HepG2 (cell line): ENCODE data around the gene PNPLA8. TPM values are rescaled to one million over a fixed set of nuclear protein-coding genes. Genes with fewer than 3 reads are reported as not detected.

Experiments used
- AGO1 ChIP-seq: fragments of 200-400 bp; formaldehyde crosslinking; IDR thresholded peaks from 2 replicates; pipeline ENCODE4 v1.6.1; 2017; ENCODE audit warnings: mild to moderate bottlenecking, low read depth, low read length, moderate library complexity; ENCODE audit not compliant: poor library complexity, severe bottlenecking
- AGO2 ChIP-seq: fragments of 200-400 bp; formaldehyde crosslinking; optimal IDR thresholded peaks from 2 replicates; pipeline ENCODE3; 2017; ENCODE audit warnings: mild to moderate bottlenecking, low read depth, low read length, moderate library complexity
- BCLAF1 ChIP-seq: fragments of 450-650 bp; IDR thresholded peaks from 2 replicates; pipeline ENCODE4 v1.6.1; 2017; ENCODE audit warnings: mild to moderate bottlenecking
- CBX1 ChIP-seq: IDR thresholded peaks from one replicate; pipeline ENCODE4 v1.6.1; 2016; ENCODE audit warnings: antibody characterized with exemption, low read depth
- CHD2 ChIP-seq: IDR thresholded peaks from 2 replicates; pipeline ENCODE4 v1.6.1; 2011; ENCODE audit warnings: low read depth, low read length, improper control_type of control experiment
- HMGXB3 ChIP-seq: sonication (generic); formaldehyde crosslinking; IDR thresholded peaks from 2 replicates; pipeline ENCODE4 v1.4.0; 2020; ENCODE audit warnings: missing genetic modification reagents, borderline replicate concordance
- HNRNPK ChIP-seq: fragments of 200-400 bp; formaldehyde crosslinking; IDR thresholded peaks from 2 replicates; pipeline ENCODE4 v1.6.1; 2018; ENCODE audit warnings: low read length, low read depth, moderate library complexity, mild to moderate bottlenecking; ENCODE audit not compliant: poor library complexity, severe bottlenecking
- IKZF1 ChIP-seq: fragments of 450-650 bp; IDR thresholded peaks from 2 replicates; pipeline ENCODE4 v1.7.1; 2016
- MAFK ChIP-seq, 2 experiments: IDR thresholded peaks in 1 of 2; conservative IDR thresholded peaks in 1 of 2; 2 replicates each; pipeline ENCODE4 v1.6.1; 2011; ENCODE audit warnings: improper control_type of control experiment in 2 of 2, low read length in 2 of 2
- PCBP2 ChIP-seq: fragments of 200-400 bp; formaldehyde crosslinking; optimal IDR thresholded peaks from 2 replicates; pipeline ENCODE3; 2018; ENCODE audit warnings: low read length, low read depth; ENCODE audit not compliant: poor library complexity, severe bottlenecking
- RBAK ChIP-seq: sonication (generic); formaldehyde crosslinking; IDR thresholded peaks from 2 replicates; pipeline ENCODE4 v1.5.1; 2020; ENCODE audit warnings: mild to moderate bottlenecking, missing genetic modification reagents
- TARDBP ChIP-seq: sonication (generic); formaldehyde crosslinking; IDR thresholded peaks from 2 replicates; pipeline ENCODE4 v1.8.0; 2022; ENCODE audit warnings: mild to moderate bottlenecking, missing genetic modification reagents
- ZBTB3 ChIP-seq: sonication (generic); formaldehyde crosslinking; IDR thresholded peaks from 2 replicates; pipeline ENCODE4 v1.4.0; 2020; ENCODE audit warnings: low read depth, mild to moderate bottlenecking, moderate library complexity, missing genetic modification reagents, borderline replicate concordance
- ZNF646 ChIP-seq: sonication (generic); formaldehyde crosslinking; IDR thresholded peaks from 2 replicates; pipeline ENCODE4 v1.9.0; 2021; ENCODE audit warnings: mild to moderate bottlenecking, missing genetic modification reagents
- polyA plus RNA-seq, 8 experiments: library from polyadenylated mRNA; depleted of rRNA in 3 of 8; stranded (reverse) in 7 of 8; unstranded in 1 of 8; fragments of >200 nt; fragmentation: Illumina TruSeq in 4 of 8; extraction: Trizol in 4 of 8; gene quantifications; 2 replicates each; pipeline versions ENCODE4 v1.2.1 to v1.2.3, GENCODE V29; 2011 to 2016; ENCODE audit warnings: low read depth in 4 of 8, missing spikeins in 1 of 8, mixed read lengths in 1 of 8; ENCODE audit not compliant: insufficient read depth in 1 of 8
- total RNA-seq, 5 experiments: library from RNA; depleted of rRNA; stranded (reverse); fragments of >200 nt; fragmentation: Illumina TruSeq; extraction: Trizol; gene quantifications; 2 replicates each; pipeline ENCODE4 v1.2.3, GENCODE V29; 2016; ENCODE audit warnings: low read depth in 1 of 5

PNPLA8 gene
- total and polyA plus RNA-seq, 2 of the 13 experiments (the other 11 are each of a cell fraction or from before 2014, with no cell fraction given) = 6.3 to 11.4 TPM

- TF ChIP-seq BCLAF1 = no peak
- TF ChIP-seq AGO2 = no peak
- peak; percentile 93 for TF ChIP-seq HMGXB3 (CRISPR knock-in tag)
- TF ChIP-seq HNRNPK = peak; percentile 54
- TF ChIP-seq RBAK (CRISPR knock-in tag) = no peak
- no peak; the same call in 1 of the 2 replicates for TF ChIP-seq ZBTB3
- TF ChIP-seq MAFK (conservative IDR thresholded peaks at IDR 0.05 in 1 of 2, IDR thresholded peaks at IDR 0.05 in 1 of 2; ENCODE audit: low read length in 2 of 2) = no peak
- no peak for TF ChIP-seq CHD2
- peak; percentile 36 for TF ChIP-seq CBX1
- peak; percentile 73 for TF ChIP-seq TARDBP (CRISPR knock-in tag)
- no peak for TF ChIP-seq PCBP2
- no peak for TF ChIP-seq IKZF1
- TF ChIP-seq AGO1 = no peak
- TF ChIP-seq ZNF646 (CRISPR knock-in tag) = no peak; the same call in 1 of the 2 replicates
Measured at GRCh38 chr7:108569381-108570145, 43.6 kb upstream of the PNPLA8 start, which contains the start of the genes DNAJB9 and THAP5 (continued).
